Breast epithelium (tissue), 4 donors: ENCODE data around the gene GRIK5. TPM values are rescaled to one million over a fixed set of nuclear protein-coding genes. Genes with fewer than 3 reads are reported as not detected.

Source experiments
- DNase-seq, 2 donors: peaks; one replicate each; pipeline ENCODE4 v3.0.0-alpha.2; 2019; ENCODE audit warnings: low spot score in 2 of 2
- H3K27ac ChIP-seq, 2 donors: fragments of 200-600 bp; sonication (generic) in 1 of 2; one replicate each; pipeline ENCODE4 v1.5.1; 2016 to 2019; ENCODE audit warnings: mild to moderate bottlenecking in 1 of 2
- H3K27me3 ChIP-seq, 2 donors: fragments of 200-600 bp; sonication (generic) in 1 of 2; one replicate each; pipeline versions ENCODE4 v1.5.1 to v1.6.0; 2017 to 2019; ENCODE audit warnings: control low read depth in 1 of 2, mild to moderate bottlenecking in 1 of 2
- H3K36me3 ChIP-seq: fragments of 200-600 bp; one replicate; pipeline ENCODE4 v1.5.1; 2019
- H3K4me1 ChIP-seq, 2 donors: fragments of 200-600 bp; sonication (generic); one replicate each; pipeline ENCODE4 v1.5.1; 2016 to 2019; ENCODE audit warnings: control low read depth in 1 of 2
- H3K4me3 ChIP-seq, 3 donors: fragments of 200-600 bp; sonication (generic); 1 replicate in 2 of 3; 2 replicates in 1 of 3; pipeline ENCODE4 v1.5.1; 2016 to 2019; ENCODE audit warnings: mild to moderate bottlenecking in 3 of 3, moderate library complexity in 2 of 3
- H3K9me3 ChIP-seq, 2 donors: fragments of 200-600 bp; sonication (generic) in 1 of 2; one replicate each; pipeline ENCODE4 v1.5.1; 2016 to 2019; ENCODE audit warnings: control low read depth in 1 of 2
- CTCF ChIP-seq, 3 donors: fragments of 450-650 bp; IDR thresholded peaks; one replicate each; pipeline ENCODE4 v1.5.1; 2016 to 2017; ENCODE audit warnings: antibody characterized with exemption in 3 of 3, mild to moderate bottlenecking in 3 of 3, moderate library complexity in 3 of 3
- POLR2A ChIP-seq: fragments of 450-650 bp; IDR thresholded peaks from one replicate; pipeline ENCODE4 v1.6.1; 2016; ENCODE audit warnings: antibody characterized with exemption, mild to moderate bottlenecking, moderate library complexity
- POLR2AphosphoS5 ChIP-seq, 3 donors: sonication (generic); formaldehyde crosslinking; IDR thresholded peaks; one replicate each; pipeline ENCODE4 v1.6.1; 2017; ENCODE audit warnings: antibody characterized with exemption in 3 of 3
- intact Hi-C: fragments of 100-400 bp; cut with DNase I; formaldehyde crosslinking; loops from one replicate; pipeline ENCODE4 v1.15.1; 2023; ENCODE audit warnings: low total_unique reads
- total RNA-seq, 3 donors: library from RNA; depleted of rRNA; stranded (reverse); fragments of >200 nt; gene quantifications; one replicate each; pipeline ENCODE4 v1.1.0, GENCODE V29; 2016

GRIK5 gene
- total RNA-seq, 3 donors from 2014 or later = 1.6 to 1.9 TPM; not detected in 1

- no peaks in the 10 kb centered on the region for H3K4me1 ChIP-seq
Measured at GRCh38 chr19:41997851-41998229, 72.2 kb downstream of the GRIK5 start.

DNA sequence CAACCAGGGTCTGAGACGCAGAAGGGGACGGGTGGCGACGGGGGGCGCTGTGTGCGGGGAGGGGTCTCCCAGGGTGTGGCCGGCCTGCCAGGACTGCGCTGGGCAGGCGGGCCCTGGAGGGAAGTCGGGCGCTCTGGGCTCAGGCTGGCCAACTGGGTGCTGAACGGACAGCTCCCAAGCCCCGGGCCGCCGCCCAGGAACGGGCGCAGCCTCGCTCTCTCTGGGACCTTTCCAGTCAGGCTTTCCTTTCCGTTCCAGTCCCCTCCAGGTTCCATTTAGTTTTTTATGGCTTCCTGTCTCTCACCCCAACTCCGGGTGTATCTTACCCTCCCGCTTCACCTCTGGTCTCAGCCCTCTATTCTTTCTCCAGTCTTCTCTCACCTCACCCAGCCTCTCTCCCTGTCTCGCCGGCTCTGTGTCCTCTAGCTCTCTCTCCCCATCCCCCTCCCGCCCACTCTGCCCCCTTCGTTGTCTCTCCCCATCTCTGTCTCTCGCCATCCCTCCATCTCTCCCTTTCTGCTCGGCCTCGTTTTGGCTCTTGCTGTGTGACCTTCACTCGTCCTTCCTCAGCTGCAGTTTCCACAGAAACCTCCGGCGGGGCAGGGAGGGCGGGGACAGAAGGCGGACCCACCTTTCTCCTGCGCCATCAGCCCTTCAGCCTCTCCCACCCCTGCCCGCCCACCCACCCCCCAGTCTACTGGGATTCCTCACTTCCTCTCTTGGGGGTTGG is 72.7 kb downstream of the GRIK5 start:
- Histone ChIP-seq H3K27me3 (peaks cover 7 to 93% of the 10 kb centered on the region in 2 donors), H3K36me3 (no peaks in the 10 kb centered on the region), H3K27ac (no peak overlapping the region), H3K4me3 (no peak overlapping the region), H3K9me3 (no peaks in the 10 kb centered on the region), H3K4me1 (no peaks in the 10 kb centered on the region)
- intact Hi-C loops = no loop called here
- TF ChIP-seq POLR2AphosphoS5 (IDR thresholded peaks at IDR 0.05) (no peak), POLR2A (no peak)
- no peak for DNase-seq

More at GRCh38 chr19:41997851-41998229, 72.2 kb downstream of the GRIK5 start:
- Histone ChIP-seq H3K27ac (no peak overlapping the region), H3K4me3 (no peak overlapping the region), H3K9me3 (no peaks in the 10 kb centered on the region), H3K36me3 (no peaks in the 10 kb centered on the region), H3K27me3 (peaks cover 7 to 91% of the 10 kb centered on the region in 2 donors)
- intact Hi-C loops = no loop called here
- TF ChIP-seq POLR2A = no peak
- TF ChIP-seq CTCF (IDR thresholded peaks at IDR 0.05) = no peak
- no peak for TF ChIP-seq POLR2AphosphoS5 (IDR thresholded peaks at IDR 0.05)
- DNase-seq = no peak

DNA sequence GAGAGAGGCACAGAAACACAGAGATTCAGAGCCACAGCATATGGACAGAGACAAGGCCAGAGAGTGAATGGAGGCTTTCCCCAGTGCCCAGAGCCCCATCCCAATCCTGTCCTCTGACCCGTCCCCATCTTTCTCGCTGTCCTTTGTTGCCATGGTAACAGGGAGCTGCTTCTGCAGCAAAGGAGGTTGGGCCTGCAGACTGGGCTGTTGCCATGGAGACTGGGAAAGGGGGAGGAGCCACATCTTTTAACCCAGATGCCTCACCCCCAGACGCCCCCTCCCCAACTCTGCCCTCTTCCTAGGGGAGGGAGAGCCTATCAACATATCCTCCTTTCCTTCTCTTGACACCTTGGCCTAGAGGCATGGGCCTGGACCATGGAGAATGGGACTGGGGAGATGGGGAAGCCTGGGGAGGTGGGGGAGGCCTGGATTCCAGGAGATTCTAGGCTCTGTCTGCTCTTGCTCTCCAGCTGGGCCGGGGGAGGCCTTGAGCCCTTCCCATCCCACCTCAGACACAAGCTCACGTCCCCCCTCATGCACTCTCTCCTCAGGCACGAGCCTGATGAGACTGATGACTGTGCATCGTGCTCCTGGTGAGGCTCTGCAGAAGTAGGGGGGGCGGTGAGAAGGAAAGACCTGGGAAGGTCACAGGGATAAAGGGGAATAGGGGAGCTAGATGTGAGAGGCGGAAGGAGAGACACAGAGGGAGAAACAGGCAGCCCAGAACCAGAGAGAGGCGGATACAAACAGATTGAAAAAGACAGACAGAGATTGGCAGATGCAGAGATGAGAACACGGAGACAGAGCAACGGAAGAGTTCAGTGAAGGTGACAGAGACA is 73.8 kb downstream of the GRIK5 start:
- peaks cover 9 to 97% of the 10 kb centered on the region in 2 donors for H3K27me3 ChIP-seq
- intact Hi-C loops = no loop called here
- TF ChIP-seq POLR2A (no peak), CTCF (IDR thresholded peaks at IDR 0.05) (no peak), POLR2AphosphoS5 (IDR thresholded peaks at IDR 0.05) (no peak)

DNA sequence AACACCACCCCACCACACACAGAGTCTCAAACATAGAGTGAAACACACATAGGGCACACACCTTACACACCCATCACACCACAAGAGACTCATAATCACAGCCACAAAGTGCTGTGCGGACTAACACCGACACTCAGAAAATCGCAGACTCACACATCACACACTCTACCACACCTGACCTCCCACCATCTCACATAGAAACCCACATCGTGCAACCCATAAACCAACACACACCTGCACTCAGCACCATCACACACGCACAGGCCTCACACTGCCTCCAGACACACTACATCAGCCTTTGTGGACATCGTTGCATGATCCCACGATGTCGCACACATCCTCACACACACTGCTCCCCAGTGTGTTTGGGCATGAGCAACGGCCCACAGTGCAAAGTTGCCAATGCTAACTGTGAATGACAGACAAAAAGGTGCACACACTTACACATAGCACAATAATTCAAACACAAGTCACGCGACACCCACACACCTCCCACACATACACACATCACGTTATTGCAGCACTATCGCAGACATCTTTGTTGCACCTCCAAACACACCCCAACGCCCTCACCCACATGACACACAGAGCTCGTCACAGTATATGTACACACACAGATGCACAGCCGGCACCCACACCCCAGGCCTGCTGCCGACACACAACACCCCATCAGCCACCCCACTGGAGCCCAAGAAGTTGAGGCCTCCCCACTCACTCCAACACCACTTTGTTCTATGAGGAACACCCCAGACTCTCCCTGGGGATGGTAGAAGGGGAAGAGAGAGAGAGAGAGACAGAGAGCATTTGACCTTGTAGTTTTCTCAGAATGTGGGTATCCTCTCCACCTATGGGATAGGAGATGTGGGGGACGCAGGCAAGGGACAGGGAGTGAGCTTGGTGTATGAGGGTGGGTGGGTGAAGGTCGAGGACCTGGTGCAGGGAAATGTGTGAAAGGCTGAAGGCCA is 74.7 kb downstream of the GRIK5 start:
- peaks cover 9 to 92% of the 10 kb centered on the region in 2 donors for H3K27me3 ChIP-seq
- no peak overlapping the region for H3K27ac ChIP-seq
- intact Hi-C loops = no loop called here
- H3K4me3 ChIP-seq = no peak overlapping the region
- DNase-seq = no peak
- H3K9me3 ChIP-seq = no peaks in the 10 kb centered on the region
- H3K36me3 ChIP-seq = no peaks in the 10 kb centered on the region
- no peak for TF ChIP-seq POLR2AphosphoS5 (IDR thresholded peaks at IDR 0.05)
- no peak for TF ChIP-seq CTCF (IDR thresholded peaks at IDR 0.05)
- TF ChIP-seq POLR2A = no peak
- no peaks in the 10 kb centered on the region for H3K4me1 ChIP-seq

More for the DNA sequence above, 73.8 kb downstream of the GRIK5 start:
- Histone ChIP-seq H3K4me3 (no peak overlapping the region), H3K27ac (no peak overlapping the region), H3K9me3 (no peaks in the 10 kb centered on the region), H3K36me3 (no peaks in the 10 kb centered on the region), H3K4me1 (no peaks in the 10 kb centered on the region)
- no peak for DNase-seq

GRCh38 chr19:41994521-41994971 is 75.5 kb downstream of the GRIK5 start:
- no peaks in the 10 kb centered on the region for H3K9me3 ChIP-seq
- no peak for DNase-seq
- no peak overlapping the region for H3K27ac ChIP-seq
- intact Hi-C loops = no loop called here
- TF ChIP-seq POLR2A = no peak
- TF ChIP-seq CTCF (IDR thresholded peaks at IDR 0.05) = no peak
- no peak for TF ChIP-seq POLR2AphosphoS5 (IDR thresholded peaks at IDR 0.05)
- peaks cover 9 to 91% of the 10 kb centered on the region in 2 donors for H3K27me3 ChIP-seq
- no peaks in the 10 kb centered on the region for H3K4me1 ChIP-seq
- H3K4me3 ChIP-seq = peak overlapping the region in 1 of 3 donors; percentile 57
- H3K36me3 ChIP-seq = no peaks in the 10 kb centered on the region
